ENCODE data around the gene ERN1. TPM values are rescaled to one million over a fixed set of nuclear protein-coding genes. Genes with fewer than 3 reads are reported as not detected.

ERN1 gene
- total and polyA plus RNA-seq, 2 of the 13 experiments (the other 11 are each of a cell fraction or from before 2014, with no cell fraction given), result 6.0 to 12.7 TPM

- TF ChIP-seq ZNF574 (CRISPR knock-in tag; IDR thresholded peaks at IDR 0.05) (peak; percentile 99), KDM3A (CRISPR knock-in tag; IDR thresholded peaks at IDR 0.05; ENCODE audit: low read depth) (peak; percentile 86), ZNF101 (CRISPR knock-in tag; IDR thresholded peaks at IDR 0.05; ENCODE audit: borderline replicate concordance, low read depth) (peak; percentile 85; the same call in 1 of the 2 replicates), TBL1XR1 (IDR thresholded peaks at IDR 0.05; ENCODE audit: borderline replicate concordance, low read length, partially characterized antibody) (peak; percentile 82), CREBL2 (CRISPR knock-in tag; IDR thresholded peaks at IDR 0.05; ENCODE audit: borderline replicate concordance) (peak; percentile 24; the same call in 1 of the 2 replicates), ZNF839 (CRISPR knock-in tag; IDR thresholded peaks at IDR 0.05; ENCODE audit: borderline replicate concordance) (peak; percentile 81), ZNF496 (CRISPR knock-in tag; IDR thresholded peaks at IDR 0.05; ENCODE audit: insufficient replicate concordance) (no peak), PHB2 (IDR thresholded peaks at IDR 0.05; ENCODE audit: partially characterized antibody) (no peak), NFIB (CRISPR knock-in tag; IDR thresholded peaks at IDR 0.05; ENCODE audit: borderline replicate concordance) (no peak; the same call in 1 of the 2 replicates), ZBTB7A (CRISPR knock-in tag; IDR thresholded peaks at IDR 0.05) (peak; percentile 82), KAT7 (CRISPR knock-in tag; IDR thresholded peaks at IDR 0.05; ENCODE audit: borderline replicate concordance) (peak; percentile 98), YY1 (IDR thresholded peaks at IDR 0.05; ENCODE audit: insufficient read depth, insufficient replicate concordance, low read depth, low read length) (peak; percentile 92), ATF1 (CRISPR knock-in tag; IDR thresholded peaks at IDR 0.05) (no peak; the same call in none of the 2 replicates), BCL3 (CRISPR knock-in tag; IDR thresholded peaks at IDR 0.05) (peak; percentile 66), ZNF709 (CRISPR knock-in tag; IDR thresholded peaks at IDR 0.05) (peak; percentile 94), ZNF138 (CRISPR knock-in tag; IDR thresholded peaks at IDR 0.05; ENCODE audit: low read depth) (peak; percentile 94), NR2F1 (CRISPR knock-in tag; IDR thresholded peaks at IDR 0.05) (peak in 1 of 2 experiments; percentile 4; a peak in 2 of 4 replicates), ZNF24 (IDR thresholded peaks at IDR 0.05) (no peak; the same call in 1 of the 2 replicates), HNRNPUL1 (IDR thresholded peaks at IDR 0.05; ENCODE audit: low read depth, low read length) (0 out of 2 replicates have a peak, but pooled peaks have one; percentile 64), ZNF543 (CRISPR knock-in tag; IDR thresholded peaks at IDR 0.05) (peak; percentile 77; the same call in 1 of the 2 replicates), TFAP4 (IDR thresholded peaks at IDR 0.05; ENCODE audit: borderline replicate concordance, low read depth) (no peak; the same call in 1 of the 2 replicates), THYN1 (CRISPR knock-in tag; IDR thresholded peaks at IDR 0.05; ENCODE audit: borderline replicate concordance, low read depth) (peak; percentile 96; the same call in 1 of the 2 replicates), XRCC5 (optimal IDR thresholded peaks at IDR 0.05; ENCODE audit: low read length) (peak; percentile 63), ZBTB1 (CRISPR knock-in tag; IDR thresholded peaks at IDR 0.05; ENCODE audit: borderline replicate concordance) (no peak)
These were observed 15.9 kb upstream of the ERN1 start (continued) for GRCh38 chr17:64145751-64146417.

All from HepG2 (cell line).